Gastroesophageal sphincter (tissue), 4 donors: ENCODE results near the gene HOGA1. TPM values are rescaled to one million over a fixed set of nuclear protein-coding genes. Genes with fewer than 3 reads are reported as not detected.

Experiments used
- ATAC-seq: fragments of 150-250 bp; one replicate; pipeline ENCODE4 v1.9.1; 2016; ENCODE audit warnings: mild to moderate bottlenecking, moderate library complexity
- H3K27ac ChIP-seq, 4 donors: fragments of 200-600 bp; sonication (generic) in 3 of 4; 1 replicate in 3 of 4; 2 replicates in 1 of 4; pipeline ENCODE4 v1.5.1; 2016 to 2019
- H3K27me3 ChIP-seq: fragments of 200-600 bp; sonication (generic); one replicate; pipeline ENCODE4 v1.5.1; 2019
- H3K36me3 ChIP-seq, 2 donors: fragments of 200-600 bp; sonication (generic); one replicate each; pipeline ENCODE4 v1.5.1; 2019; ENCODE audit warnings: control low read depth in 1 of 2
- H3K4me1 ChIP-seq, 3 donors: fragments of 200-600 bp; sonication (generic); 1 replicate in 2 of 3; 2 replicates in 1 of 3; pipeline ENCODE4 v1.5.1; 2016 to 2019; ENCODE audit warnings: control low read depth in 2 of 3
- H3K4me3 ChIP-seq, 2 donors: fragments of 200-600 bp; sonication (generic); one replicate each; pipeline ENCODE4 v1.5.1; 2019; ENCODE audit warnings: mild to moderate bottlenecking in 1 of 2, moderate library complexity in 1 of 2
- H3K9me3 ChIP-seq, 3 donors: fragments of 200-600 bp; sonication (generic); one replicate each; pipeline ENCODE4 v1.5.1; 2017 to 2019; ENCODE audit warnings: control low read depth in 2 of 3
- CTCF ChIP-seq, 4 experiments: fragments of 200-600 bp in 2 of 4; fragments of 450-650 bp in 2 of 4; sonication (generic) in 1 of 4; IDR thresholded peaks; one replicate each; pipeline ENCODE4 v1.5.1; 2017 to 2019; ENCODE audit warnings: antibody characterized with exemption in 4 of 4, mild to moderate bottlenecking in 2 of 4, moderate library complexity in 2 of 4
- EP300 ChIP-seq: sonication (generic); formaldehyde crosslinking; IDR thresholded peaks from one replicate; pipeline ENCODE4 v1.6.1; 2017; ENCODE audit warnings: antibody characterized with exemption, mild to moderate bottlenecking
- POLR2A ChIP-seq, 2 donors: fragments of 450-650 bp; IDR thresholded peaks; one replicate each; pipeline ENCODE4 v1.6.1; 2017; ENCODE audit warnings: antibody characterized with exemption in 2 of 2, mild to moderate bottlenecking in 2 of 2, moderate library complexity in 1 of 2
- POLR2AphosphoS5 ChIP-seq: sonication (generic); formaldehyde crosslinking; IDR thresholded peaks from one replicate; pipeline ENCODE4 v1.6.1; 2017; ENCODE audit warnings: antibody characterized with exemption
- WGBS, 2 donors: methylation state at CpG; one replicate each; pipeline ENCODE4 v1.1.5; 2018; ENCODE audit warnings: low coverage in 1 of 2; 5-methylcytosine and 5-hydroxymethylcytosine counted together
- total RNA-seq, 4 donors: library from RNA; depleted of rRNA; stranded (reverse); fragments of >200 nt; gene quantifications; one replicate each; pipeline ENCODE4 v1.1.0, GENCODE V29; 2016

The HOGA1 gene
- total RNA-seq, 4 donors from 2014 or later, result 0.62 to 2.5 (median 1.1) TPM

GRCh38 chr10:97580421-97581367 is 3.5 kb upstream of the HOGA1 start:
- no peaks in the 10 kb centered on the region for H3K4me1 ChIP-seq
- H3K36me3 ChIP-seq, result no peaks in the 10 kb centered on the region
- WGBS, 2 donors, result 88 to 90% methylated on average over 3 of the region's 9 CpGs
- no peak overlapping the region for H3K4me3 ChIP-seq
- no peaks in the 10 kb centered on the region for H3K9me3 ChIP-seq
- H3K27ac ChIP-seq, result no peak overlapping the region
- no peaks in the 10 kb centered on the region for H3K27me3 ChIP-seq
- ATAC-seq, result no peak
- no peak for TF ChIP-seq EP300

GRCh38 chr10:97582169-97582568 is 2.0 kb upstream of the HOGA1 start:
- no peak overlapping the region for H3K27ac ChIP-seq
- ATAC-seq, result no peak
- TF ChIP-seq POLR2AphosphoS5, result no peak
- TF ChIP-seq POLR2A (IDR thresholded peaks at IDR 0.05), result no peak
- TF ChIP-seq CTCF (IDR thresholded peaks at IDR 0.05), result no peak
- no peak overlapping the region for H3K4me3 ChIP-seq
- H3K36me3 ChIP-seq, result no peaks in the 10 kb centered on the region
- no peaks in the 10 kb centered on the region for H3K4me1 ChIP-seq
- 90% methylated on average over 7 of the region's 8 CpGs; no CpG with 5 or more reads in 1 of the 2 donors for WGBS, 2 donors
- no peaks in the 10 kb centered on the region for H3K9me3 ChIP-seq
- no peaks in the 10 kb centered on the region for H3K27me3 ChIP-seq

- Histone ChIP-seq H3K4me3 (no peak overlapping the region), H3K36me3 (no peaks in the 10 kb centered on the region), H3K9me3 (no peaks in the 10 kb centered on the region), H3K27ac (peak overlapping the region in 1 of 4 donors; percentile 46), H3K27me3 (no peaks in the 10 kb centered on the region), H3K4me1 (no peaks in the 10 kb centered on the region)
- no peak for ATAC-seq
- 94% methylated on average over 5 of the region's 13 CpGs; no CpG with 5 or more reads in 1 of the 2 donors for WGBS, 2 donors
- no peak for TF ChIP-seq POLR2A (IDR thresholded peaks at IDR 0.05)
- no peak for TF ChIP-seq CTCF (IDR thresholded peaks at IDR 0.05)
- TF ChIP-seq POLR2AphosphoS5, result no peak
- TF ChIP-seq EP300, result no peak
Measured at GRCh38 chr10:97583476-97583875, 713 bp upstream of the HOGA1 start.

- Histone ChIP-seq H3K27ac (peak overlapping the region in 1 of 4 donors; percentile 46), H3K36me3 (no peaks in the 10 kb centered on the region), H3K27me3 (no peaks in the 10 kb centered on the region), H3K9me3 (no peaks in the 10 kb centered on the region), H3K4me3 (no peak overlapping the region), H3K4me1 (no peaks in the 10 kb centered on the region)
- no peak for ATAC-seq
- 100% methylated on average over 1 of the region's 5 CpGs; no CpG with 5 or more reads in 1 of the 2 donors for WGBS, 2 donors
- TF ChIP-seq POLR2A (IDR thresholded peaks at IDR 0.05) (no peak), EP300 (no peak), POLR2AphosphoS5 (no peak), CTCF (IDR thresholded peaks at IDR 0.05) (no peak)
Measured at GRCh38 chr10:97584798-97585438, 729 bp downstream of the HOGA1 start.

GRCh38 chr10:97585439-97585811 is 1.2 kb downstream of the HOGA1 start:
- TF ChIP-seq POLR2A (IDR thresholded peaks at IDR 0.05) (no peak), EP300 (no peak), CTCF (IDR thresholded peaks at IDR 0.05) (no peak), POLR2AphosphoS5 (no peak)
- H3K27me3 ChIP-seq, result no peaks in the 10 kb centered on the region
- no peak overlapping the region for H3K4me3 ChIP-seq
- no peaks in the 10 kb centered on the region for H3K4me1 ChIP-seq
- no peaks in the 10 kb centered on the region for H3K36me3 ChIP-seq
- no peaks in the 10 kb centered on the region for H3K9me3 ChIP-seq
- ATAC-seq, result no peak
- WGBS, 2 donors, result 90% methylated on average over 2 of the region's 5 CpGs; no CpG with 5 or more reads in 1 of the 2 donors
- no peak overlapping the region for H3K27ac ChIP-seq
